ENCODE results near the gene ITCH.
"Not testable (repeated sequence)": the region's sequence is repeated elsewhere in the genome, so short reads cannot be mapped to it uniquely, and the experiment has no call there.

DNA sequence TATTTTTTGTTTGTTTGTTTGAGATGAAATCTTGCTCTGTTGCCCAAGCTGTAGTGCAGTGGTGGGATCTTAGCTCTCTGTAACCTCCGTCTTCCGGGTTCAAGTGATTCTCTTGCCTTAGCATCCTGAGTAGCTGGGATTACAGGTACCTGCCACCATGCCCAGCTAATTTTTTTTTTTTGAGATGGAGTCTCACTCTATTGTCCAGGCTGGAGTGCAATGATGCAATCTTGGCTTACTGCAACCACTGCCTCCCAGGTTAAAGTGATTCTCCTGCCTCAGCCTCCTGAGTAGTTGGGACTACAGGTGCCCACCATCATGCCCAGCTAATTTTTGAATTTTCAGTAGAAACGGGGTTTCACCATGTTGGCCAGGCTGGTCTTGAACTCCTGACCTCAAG is 78.3 kb downstream of the ITCH start:
- not testable (repeated sequence) for TF ChIP-seq POLR2A (IDR thresholded peaks at IDR 0.05; ENCODE audit: low read depth, low read length); POLR2AphosphoS5 (IDR thresholded peaks at IDR 0.05; ENCODE audit: low read depth, low read length); TAF1 (IDR thresholded peaks at IDR 0.05; ENCODE audit: borderline replicate concordance, low read depth, low read length)
